Activated naive CD8-positive, alpha-beta T cell (primary cell): Measurements from ENCODE around the gene SYNCRIP.
A peak's percentile ranks its signal among the peaks of the same experiment; 100 is the strongest.
"Not testable (repeated sequence)": the region's sequence is repeated elsewhere in the genome, so short reads cannot be mapped to it uniquely, and the experiment has no call there.

ENCODE experiments used
- H3K27ac Mint-ChIP-seq: one replicate; pipeline ENCODE4 v1.8.0; 2021; ENCODE audit warnings: mixed read lengths
- H3K27me3 Mint-ChIP-seq: one replicate; pipeline ENCODE4 v1.8.0; 2021; ENCODE audit warnings: mixed read lengths
- H3K36me3 Mint-ChIP-seq: one replicate; pipeline ENCODE4 v1.8.0; 2021; ENCODE audit warnings: mixed read lengths
- H3K4me1 Mint-ChIP-seq: one replicate; pipeline ENCODE4 v1.8.0; 2021; ENCODE audit warnings: low read depth, mixed read lengths
- H3K4me3 Mint-ChIP-seq: one replicate; pipeline ENCODE4 v1.8.0; 2021; ENCODE audit warnings: mild to moderate bottlenecking, mixed read lengths
- H3K9me3 Mint-ChIP-seq: one replicate; pipeline ENCODE4 v1.8.0; 2021; ENCODE audit warnings: low read depth, mixed read lengths

The SYNCRIP gene

DNA sequence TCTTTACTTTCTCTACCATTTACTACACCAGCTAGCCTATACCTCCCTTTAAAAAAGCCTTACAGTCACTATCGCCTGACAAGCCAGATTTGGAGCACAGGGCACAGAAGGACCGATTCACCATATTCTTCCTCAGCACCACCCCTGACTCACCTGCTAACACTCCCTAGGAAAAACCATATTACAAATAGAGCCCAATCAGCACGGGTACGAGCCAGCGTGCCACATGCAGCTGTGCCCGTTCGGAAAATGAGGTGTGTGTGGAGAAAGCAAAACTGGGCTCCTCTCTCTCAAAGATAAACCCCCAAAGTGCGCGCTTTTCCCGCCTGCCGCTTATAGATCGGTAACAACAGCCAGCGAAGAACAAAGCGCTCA lies 1.2 kb downstream of the SYNCRIP start:
- H3K27me3 Mint-ChIP-seq: no peaks in the 10 kb centered on the region
- no peaks in the 10 kb centered on the region for H3K9me3 Mint-ChIP-seq
- H3K4me3 Mint-ChIP-seq: peak overlapping the region; percentile 98
- H3K4me1 Mint-ChIP-seq: peaks cover 56% of the 10 kb centered on the region
- peaks cover 38% of the 10 kb centered on the region for H3K36me3 Mint-ChIP-seq
- H3K27ac Mint-ChIP-seq: peak overlapping the region; percentile 98

- Mint-ChIP-seq H3K9me3 (no peaks in the 10 kb centered on the region), H3K27ac (peak overlapping the region; percentile 70), H3K27me3 (no peaks in the 10 kb centered on the region), H3K4me1 (peaks cover 58% of the 10 kb centered on the region), H3K4me3 (peak overlapping the region; percentile 98), H3K36me3 (peaks cover 39% of the 10 kb centered on the region)
Measured at GRCh38 chr6:85640821-85641220, 1.9 kb downstream of the SYNCRIP start.

- Mint-ChIP-seq H3K4me3 (peak overlapping the region; percentile 56), H3K36me3 (peaks cover 41% of the 10 kb centered on the region), H3K9me3 (no peaks in the 10 kb centered on the region), H3K27me3 (no peaks in the 10 kb centered on the region), H3K4me1 (peaks cover 59% of the 10 kb centered on the region), H3K27ac (peak overlapping the region; percentile 24)
Measured at GRCh38 chr6:85637579-85637978, 5.1 kb downstream of the SYNCRIP start.

DNA sequence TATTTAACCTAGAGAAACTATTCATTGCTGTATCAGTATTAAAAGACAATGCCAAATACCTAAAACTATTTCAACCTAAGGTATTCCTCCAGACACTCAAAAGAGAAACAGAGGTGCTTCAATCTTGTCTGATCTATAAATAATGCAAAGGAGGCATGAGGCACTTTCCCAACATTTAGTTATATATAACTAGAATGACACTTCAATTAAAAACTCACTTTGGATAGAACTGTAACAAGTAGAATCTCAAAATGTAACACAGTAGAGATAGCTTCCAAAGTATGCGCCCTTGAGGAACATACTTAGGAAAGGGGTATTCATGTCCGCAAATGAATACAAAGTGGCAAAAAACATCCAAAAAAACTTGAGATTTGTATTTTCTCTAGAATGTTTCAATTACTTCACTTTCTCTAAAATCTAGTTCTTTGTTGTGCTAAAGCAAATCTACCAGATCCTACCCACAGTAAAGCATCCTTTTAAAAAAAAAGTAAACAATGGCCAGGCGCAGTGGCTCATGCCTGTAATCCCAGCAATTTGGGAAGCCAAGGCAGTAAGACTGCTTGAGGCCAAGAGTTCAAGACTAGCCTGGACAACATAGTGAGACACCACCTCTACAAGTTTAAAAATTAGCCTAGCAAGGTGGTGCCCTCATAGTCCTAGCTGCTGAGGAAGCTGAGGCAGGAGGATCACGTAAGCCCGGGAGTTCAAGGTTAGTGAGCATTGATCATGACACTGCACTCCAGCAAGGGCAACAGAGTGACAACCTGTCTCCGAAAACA lies 10.3 kb downstream of the SYNCRIP start:
- Mint-ChIP-seq H3K27ac (no peak overlapping the region), H3K36me3 (peaks cover 21% of the 10 kb centered on the region), H3K4me3 (peak overlapping the region; percentile 30), H3K4me1 (peaks cover 61% of the 10 kb centered on the region), H3K9me3 (no peaks in the 10 kb centered on the region), H3K27me3 (no peaks in the 10 kb centered on the region)

DNA sequence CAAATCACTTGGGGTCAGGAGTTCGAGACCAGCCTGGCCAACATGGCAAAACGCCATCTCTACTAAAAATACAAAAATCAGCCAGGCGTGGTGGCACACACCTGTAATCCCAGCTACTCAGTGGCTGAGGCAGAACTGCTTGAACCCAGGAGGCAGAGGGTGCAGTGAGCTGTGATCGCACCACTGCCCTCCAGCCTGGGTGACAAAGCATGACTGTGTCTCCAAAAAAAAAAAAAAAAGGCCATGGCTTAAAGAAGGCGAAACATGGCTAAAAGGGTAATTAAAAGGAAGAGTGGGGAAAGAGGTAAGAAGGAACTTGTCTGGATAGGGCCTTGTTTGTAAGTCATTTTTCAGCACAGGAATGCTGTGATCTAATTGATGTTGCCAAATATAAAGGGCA lies 11.6 kb downstream of the SYNCRIP start:
- Mint-ChIP-seq H3K36me3 (peaks cover 15% of the 10 kb centered on the region), H3K4me1 (peaks cover 62% of the 10 kb centered on the region), H3K27ac (peak overlapping the region; percentile 66)
- H3K9me3 Mint-ChIP-seq, H3K27me3 Mint-ChIP-seq, H3K4me3 Mint-ChIP-seq: not testable (repeated sequence)

DNA sequence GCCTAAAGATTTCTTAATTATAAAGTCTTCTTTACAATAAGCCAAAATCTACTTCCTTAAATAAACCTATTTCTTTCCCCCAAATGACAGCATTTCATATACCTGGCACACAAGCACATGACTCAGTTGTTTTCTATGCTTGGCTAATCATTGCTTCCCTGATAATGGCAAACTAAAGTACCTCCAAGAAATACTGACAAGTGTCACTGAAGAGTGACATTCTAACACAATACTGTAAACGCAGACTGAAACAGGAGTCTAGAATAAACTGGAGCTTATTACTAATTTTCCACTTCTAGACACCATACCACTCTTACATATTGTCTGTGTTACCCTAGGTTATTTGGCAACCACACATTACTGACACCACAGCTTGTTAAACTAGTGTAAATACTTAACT lies 14.3 kb downstream of the SYNCRIP start:
- Mint-ChIP-seq H3K27ac (peak overlapping the region; percentile 35), H3K9me3 (no peaks in the 10 kb centered on the region), H3K4me3 (peak overlapping the region; percentile 42), H3K36me3 (peaks cover 16% of the 10 kb centered on the region), H3K4me1 (peaks cover 69% of the 10 kb centered on the region), H3K27me3 (no peaks in the 10 kb centered on the region)

- Mint-ChIP-seq H3K9me3 (no peaks in the 10 kb centered on the region), H3K27me3 (no peaks in the 10 kb centered on the region), H3K27ac (peak overlapping the region; percentile 11), H3K36me3 (peaks cover 14% of the 10 kb centered on the region), H3K4me3 (no peak overlapping the region), H3K4me1 (peaks cover 38% of the 10 kb centered on the region)
Measured at GRCh38 chr6:85620308-85620707, 22.4 kb downstream of the SYNCRIP start.

GRCh38 chr6:85614780-85615179 lies 27.9 kb downstream of the SYNCRIP start:
- Mint-ChIP-seq H3K9me3 (no peaks in the 10 kb centered on the region), H3K27ac (peak overlapping the region; percentile 62), H3K27me3 (no peaks in the 10 kb centered on the region), H3K4me1 (peaks cover 21% of the 10 kb centered on the region), H3K36me3 (peaks cover 12% of the 10 kb centered on the region), H3K4me3 (no peak overlapping the region)

- H3K4me1 Mint-ChIP-seq: peaks cover 19% of the 10 kb centered on the region
- H3K27me3 Mint-ChIP-seq: no peaks in the 10 kb centered on the region
- H3K36me3 Mint-ChIP-seq: peaks cover 9% of the 10 kb centered on the region
- no peaks in the 10 kb centered on the region for H3K9me3 Mint-ChIP-seq
- H3K4me3 Mint-ChIP-seq: no peak overlapping the region
- H3K27ac Mint-ChIP-seq: no peak overlapping the region
Measured at GRCh38 chr6:85612690-85613474, 29.8 kb downstream of the SYNCRIP start.

DNA sequence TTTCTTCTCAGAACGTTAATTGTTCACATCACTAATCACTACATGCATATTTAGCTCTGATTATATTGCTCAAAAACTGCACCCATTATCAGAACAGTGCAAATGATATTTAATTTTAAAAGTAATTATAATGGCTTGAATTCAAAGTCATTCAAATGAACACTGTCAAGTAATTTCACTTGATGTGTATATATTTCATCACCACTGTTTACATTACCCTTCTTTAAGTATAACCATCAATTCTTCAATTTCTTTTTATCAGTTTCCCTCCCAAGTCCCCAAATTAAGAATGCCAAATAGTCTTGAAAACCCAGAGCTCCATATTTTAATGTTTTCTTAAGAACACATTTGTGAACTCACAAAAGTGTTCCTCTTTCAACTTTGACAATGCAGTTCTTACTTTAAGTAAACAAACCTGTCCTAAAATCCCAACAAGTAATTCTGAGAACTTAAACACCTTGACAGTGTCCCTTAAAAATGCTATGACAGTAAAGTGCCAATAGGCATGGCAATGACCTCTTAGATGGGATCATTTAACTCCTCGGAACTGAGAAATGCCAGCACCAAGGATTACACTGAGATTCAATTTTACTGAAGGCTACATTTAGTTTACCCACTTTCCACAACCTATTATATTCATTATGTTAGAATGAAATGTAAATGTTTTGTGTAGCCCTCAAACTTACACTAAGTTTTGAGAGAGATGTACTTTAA lies 32.3 kb downstream of the SYNCRIP start:
- Mint-ChIP-seq H3K27ac (no peak overlapping the region), H3K36me3 (peaks cover 11% of the 10 kb centered on the region), H3K4me3 (no peak overlapping the region), H3K27me3 (no peaks in the 10 kb centered on the region), H3K9me3 (no peaks in the 10 kb centered on the region), H3K4me1 (peaks cover 12% of the 10 kb centered on the region)

DNA sequence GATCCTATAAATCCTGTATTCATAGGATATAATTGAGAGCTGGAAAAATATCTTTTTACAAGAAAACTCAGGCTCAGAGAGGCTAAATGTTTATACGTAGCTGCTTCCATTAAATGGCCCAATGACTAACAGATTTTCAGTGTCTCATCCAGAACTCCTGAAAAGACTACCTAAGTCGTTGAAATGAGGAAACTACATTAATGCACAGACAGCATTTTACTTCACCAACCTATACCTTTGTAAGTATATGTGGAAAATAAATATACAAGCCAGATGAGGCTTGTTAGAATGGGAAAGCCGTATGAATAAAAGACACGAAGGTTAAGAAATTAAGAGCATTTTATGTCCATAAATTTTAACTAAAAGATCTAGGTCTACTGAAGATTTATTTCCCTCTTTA lies 40.6 kb downstream of the SYNCRIP start:
- Mint-ChIP-seq H3K36me3 (peaks cover 4% of the 10 kb centered on the region), H3K4me1 (peaks cover 2% of the 10 kb centered on the region), H3K27ac (no peak overlapping the region), H3K27me3 (no peaks in the 10 kb centered on the region), H3K9me3 (no peaks in the 10 kb centered on the region), H3K4me3 (no peak overlapping the region)

GRCh38 chr6:85600713-85601313 lies 41.9 kb downstream of the SYNCRIP start:
- no peak overlapping the region for H3K4me3 Mint-ChIP-seq
- peak overlapping the region; percentile 14 for H3K27ac Mint-ChIP-seq
- no peaks in the 10 kb centered on the region for H3K27me3 Mint-ChIP-seq
- no peaks in the 10 kb centered on the region for H3K9me3 Mint-ChIP-seq
- H3K4me1 Mint-ChIP-seq: peaks cover 3% of the 10 kb centered on the region
- peaks cover 4% of the 10 kb centered on the region for H3K36me3 Mint-ChIP-seq

- peak overlapping the region; percentile 89 for H3K27ac Mint-ChIP-seq
- H3K27me3 Mint-ChIP-seq: no peaks in the 10 kb centered on the region
- H3K36me3 Mint-ChIP-seq: peaks cover 9% of the 10 kb centered on the region
- H3K4me1 Mint-ChIP-seq: peaks cover 41% of the 10 kb centered on the region
- peak overlapping the region; percentile 93 for H3K4me3 Mint-ChIP-seq
- no peaks in the 10 kb centered on the region for H3K9me3 Mint-ChIP-seq
Measured at GRCh38 chr6:85594197-85594930, 48.3 kb downstream of the SYNCRIP start.
